ENCODE results near the gene IL17REL. TPM values are rescaled to one million over a fixed set of nuclear protein-coding genes. Genes with fewer than 3 reads are reported as not detected.
A peak's percentile ranks its signal among the peaks of the same experiment; 100 is the strongest.

The IL17REL gene
- total RNA-seq, 4 donors from 2014 or later = not detected

GRCh38 chr22:49957826-49958365 lies 54.7 kb downstream of the IL17REL start:
- no peak for ATAC-seq (ENCODE audit: low FRiP score)
- no peak for TF ChIP-seq CTCF (IDR thresholded peaks at IDR 0.05)
- DNase-seq (ENCODE audit: low spot score) = no peak

- ATAC-seq (ENCODE audit: low FRiP score) (no peak), DNase-seq (ENCODE audit: low spot score) (no peak)
- TF ChIP-seq CTCF (IDR thresholded peaks at IDR 0.05) = no peak
Measured at GRCh38 chr22:49956914-49957825, 55.4 kb downstream of the IL17REL start.

- no peak for TF ChIP-seq CTCF (IDR thresholded peaks at IDR 0.05)
- ATAC-seq (ENCODE audit: low FRiP score) (peak; percentile 24), DNase-seq (ENCODE audit: low spot score) (no peak)
Measured at GRCh38 chr22:49956418-49956770, 56.2 kb downstream of the IL17REL start.

- TF ChIP-seq CTCF (IDR thresholded peaks at IDR 0.05) = no peak
- no peak for ATAC-seq (ENCODE audit: low FRiP score)
- DNase-seq (ENCODE audit: low spot score) = no peak
Measured at GRCh38 chr22:49955581-49956417, 56.8 kb downstream of the IL17REL start.

GRCh38 chr22:49954991-49955580 lies 57.5 kb downstream of the IL17REL start:
- no peak for TF ChIP-seq CTCF (IDR thresholded peaks at IDR 0.05)
- DNase-seq (ENCODE audit: low spot score) (no peak), ATAC-seq (ENCODE audit: low FRiP score) (no peak)

GRCh38 chr22:49954354-49954753 lies 58.2 kb downstream of the IL17REL start:
- ATAC-seq (ENCODE audit: low FRiP score) (no peak), DNase-seq (ENCODE audit: low spot score) (no peak)
- no peak for TF ChIP-seq CTCF (IDR thresholded peaks at IDR 0.05)

All from omental fat pad (tissue), 4 donors.